CD4-positive, alpha-beta T cell treated with Interleukin-17A for 4 hours (primary cell): ENCODE data around the gene GRIP1.

Source experiments
- DNase-seq: peaks from one replicate; pipeline ENCODE4 v3.0.0-alpha.2; 2020; ENCODE audit warnings: mixed read lengths

GRIP1 gene

DNA sequence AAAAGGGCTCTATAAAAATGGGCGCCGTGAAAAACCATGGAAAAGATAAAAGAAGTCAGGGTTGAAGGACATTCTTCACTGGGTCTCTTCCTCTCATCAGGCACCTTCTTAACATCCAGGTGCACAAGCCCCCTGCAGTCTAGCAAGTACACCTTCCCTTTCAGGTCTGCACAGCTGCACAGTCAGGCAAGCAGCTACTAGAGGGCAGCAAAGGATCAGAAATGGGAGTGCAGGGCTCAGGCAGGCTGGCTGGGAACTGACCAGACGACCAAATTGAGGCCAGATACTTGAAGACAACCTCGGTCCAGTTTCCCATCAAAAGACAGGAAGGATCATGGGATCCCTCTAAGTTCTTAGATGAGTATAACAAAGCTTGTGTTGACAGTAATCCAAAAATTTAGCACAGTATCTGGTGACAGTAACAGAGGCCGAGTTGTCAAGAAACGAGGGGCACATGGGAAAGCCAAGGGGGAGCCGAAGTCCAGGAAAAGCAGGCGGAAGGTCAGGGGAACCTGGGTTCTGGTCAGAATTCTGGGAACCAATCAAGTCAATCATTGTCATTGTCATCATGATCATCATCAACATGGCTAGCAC is 10.1 kb upstream of the GRIP1 start:
- peak; percentile 47 for DNase-seq

GRCh38 chr12:66684222-66684621 is 5.3 kb upstream of the GRIP1 start:
- DNase-seq: no peak

DNA sequence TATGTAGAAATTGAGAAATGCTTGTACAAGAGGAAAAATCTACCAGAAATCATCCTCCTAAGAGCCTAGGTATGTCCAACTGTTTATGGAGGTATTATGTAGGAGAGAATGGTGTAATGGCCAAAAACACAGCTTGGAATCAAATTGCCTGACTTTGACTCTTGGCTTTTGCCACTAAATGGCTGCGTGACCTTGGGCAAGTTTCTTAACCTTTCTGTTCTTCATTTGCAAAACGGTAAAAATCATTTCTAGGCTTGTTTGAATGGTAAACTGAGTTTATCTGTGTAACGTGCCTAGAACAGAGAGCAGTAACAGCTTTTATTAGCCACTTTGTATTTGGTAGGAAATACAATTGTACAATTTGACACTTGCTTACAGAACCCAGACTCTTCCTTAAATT is 4.9 kb upstream of the GRIP1 start:
- no peak for DNase-seq

GRCh38 chr12:66683073-66683472 is 4.2 kb upstream of the GRIP1 start:
- no peak for DNase-seq

DNA sequence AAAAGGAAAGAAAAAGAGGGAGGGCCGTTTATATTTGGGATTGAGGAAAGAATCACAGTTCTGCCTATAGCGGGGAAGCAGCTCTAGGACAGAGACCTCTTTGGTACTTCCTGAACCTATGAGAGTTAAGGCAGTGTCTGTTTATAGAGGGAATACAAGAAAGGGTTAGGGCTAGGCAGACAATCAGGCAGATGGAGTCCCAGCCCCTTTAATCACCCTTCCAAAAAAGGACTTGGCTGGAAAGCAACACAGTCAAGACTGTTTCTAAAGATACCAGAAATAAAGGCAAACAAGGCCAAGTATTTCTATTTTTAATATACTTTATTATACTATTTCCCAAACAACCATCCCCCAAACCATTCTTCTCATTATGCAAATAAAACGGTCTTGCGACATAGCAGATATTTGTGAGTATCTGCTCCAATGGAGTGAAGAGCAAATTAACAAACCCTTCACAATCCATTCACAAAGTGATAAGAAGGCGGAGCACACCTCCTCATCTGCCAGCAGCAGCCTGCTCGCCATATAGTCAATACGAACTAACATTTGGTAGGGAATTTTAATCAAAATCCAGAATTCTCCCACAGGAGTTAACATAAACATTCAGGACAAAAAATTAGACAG is 697 bp upstream of the GRIP1 start:
- DNase-seq: no peak

DNA sequence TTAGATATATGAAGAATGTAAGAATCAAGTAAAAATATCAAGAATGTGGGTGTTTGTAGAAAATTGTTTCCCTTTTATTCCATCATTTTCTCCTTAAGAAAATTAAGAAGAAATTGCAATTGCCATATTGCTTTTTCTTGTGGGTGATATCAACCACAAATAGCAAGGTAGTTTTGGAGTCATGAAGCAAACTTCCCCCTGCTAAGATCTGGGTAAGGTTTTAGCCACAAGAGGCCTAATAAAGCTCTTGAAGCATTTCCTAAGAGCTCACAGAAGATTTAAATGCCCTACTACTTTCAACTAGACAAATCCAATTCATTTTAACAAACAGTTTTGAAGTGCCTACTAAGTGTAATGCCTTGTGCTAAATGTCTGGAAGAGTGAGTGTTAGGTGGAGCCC is 2.6 kb downstream of the GRIP1 start:
- no peak for DNase-seq

DNA sequence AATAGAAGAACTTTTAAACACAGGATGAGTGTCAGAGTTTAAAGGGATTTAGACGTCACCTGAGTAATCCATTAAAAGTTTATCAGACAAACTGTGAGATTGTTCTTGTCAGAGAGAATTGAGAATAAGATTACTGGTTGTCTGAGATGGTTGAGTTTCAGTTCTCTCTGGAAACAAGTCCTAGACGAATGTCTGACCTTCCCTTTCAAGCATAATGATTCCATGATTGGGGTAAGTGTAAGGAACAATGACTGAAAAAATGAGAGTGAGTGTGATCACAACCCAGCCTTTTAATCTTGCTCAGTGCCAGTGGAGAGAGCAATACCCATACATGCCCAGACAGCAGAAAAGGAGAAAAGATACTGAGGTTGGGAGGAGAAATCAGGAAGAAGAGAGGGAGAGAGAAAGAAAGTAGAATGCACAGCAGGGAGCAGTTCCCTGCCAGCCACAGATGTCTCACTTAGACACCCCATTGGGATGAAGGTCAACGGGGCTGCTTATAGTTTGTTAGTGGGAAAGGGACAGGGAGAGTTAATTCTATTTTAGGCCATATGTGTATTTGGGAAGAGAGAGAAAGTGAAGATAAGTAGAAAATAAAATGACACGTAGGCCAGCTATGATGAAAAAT is 4.3 kb downstream of the GRIP1 start:
- DNase-seq: no peak

- no peak for DNase-seq
These were observed 9.3 kb downstream of the GRIP1 start for GRCh38 chr12:66669541-66669940.

- DNase-seq: no peak
These were observed 10.6 kb downstream of the GRIP1 start for GRCh38 chr12:66668311-66668710.

DNA sequence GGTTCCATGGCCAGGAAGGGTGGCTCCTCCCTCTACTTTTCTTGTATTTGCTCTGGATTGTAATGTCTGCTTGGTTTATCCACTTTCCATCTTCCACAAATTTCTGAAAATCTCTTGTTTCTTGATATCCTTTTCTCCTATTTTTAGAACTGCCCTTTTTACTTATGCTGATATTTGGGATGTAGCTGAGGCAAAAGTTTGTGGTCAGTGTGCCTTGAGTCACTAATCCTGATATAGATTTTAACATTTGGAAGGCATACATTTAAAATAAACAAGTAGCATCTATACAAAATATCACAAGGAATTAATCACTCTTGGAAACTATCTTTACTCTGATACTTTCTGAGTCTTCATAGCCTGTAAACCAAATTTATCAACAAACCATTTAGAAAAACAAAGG is 11.0 kb downstream of the GRIP1 start:
- DNase-seq: no peak

GRCh38 chr12:66666481-66666880 is 12.4 kb downstream of the GRIP1 start:
- no peak for DNase-seq

GRCh38 chr12:66665435-66665985 is 13.4 kb downstream of the GRIP1 start:
- DNase-seq: no peak

- no peak for DNase-seq
These were observed 14.8 kb downstream of the GRIP1 start for GRCh38 chr12:66664076-66664475.

DNA sequence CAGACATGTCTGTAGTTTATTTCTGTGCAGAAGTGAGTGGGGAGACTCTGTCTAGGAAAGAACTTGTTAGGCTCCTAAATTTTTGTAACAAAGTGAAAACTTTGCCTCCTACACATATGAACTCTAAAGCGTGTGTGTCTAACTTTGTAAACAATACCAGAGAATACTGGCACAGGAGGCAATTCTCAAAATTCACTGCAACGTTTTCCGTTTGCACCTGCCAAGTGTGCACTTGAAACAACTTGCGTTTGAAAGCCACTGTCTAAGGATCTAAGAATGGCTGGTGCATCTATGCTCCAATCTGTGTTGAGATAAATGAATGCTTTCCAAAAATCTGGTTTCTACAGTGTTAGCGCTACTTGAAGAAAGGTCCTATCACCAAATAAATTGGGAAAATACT is 15.3 kb downstream of the GRIP1 start:
- DNase-seq: no peak

- DNase-seq: no peak
These were observed 16.1 kb downstream of the GRIP1 start for GRCh38 chr12:66662729-66663128.

DNA sequence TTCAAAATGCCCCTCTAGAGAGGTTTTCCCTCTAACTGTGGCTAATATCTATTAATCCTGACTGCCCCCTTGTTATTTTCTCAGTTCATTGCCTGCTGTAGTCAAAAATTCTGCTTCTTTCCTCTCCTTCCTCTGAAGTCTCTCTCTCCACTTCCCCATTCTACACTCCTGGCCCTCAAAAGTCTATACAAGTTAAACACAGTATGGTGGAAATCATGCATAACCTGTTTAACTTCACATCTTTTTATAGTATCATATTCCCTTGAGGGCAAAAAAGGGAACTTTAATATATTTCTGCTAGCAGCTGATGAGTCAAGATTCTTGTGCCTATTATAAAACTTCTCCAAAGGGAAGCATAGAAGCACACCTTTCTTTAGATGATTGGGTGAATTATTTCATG is 16.7 kb downstream of the GRIP1 start:
- no peak for DNase-seq

- no peak for DNase-seq
These were observed 17.5 kb downstream of the GRIP1 start for GRCh38 chr12:66661357-66661756.

DNA sequence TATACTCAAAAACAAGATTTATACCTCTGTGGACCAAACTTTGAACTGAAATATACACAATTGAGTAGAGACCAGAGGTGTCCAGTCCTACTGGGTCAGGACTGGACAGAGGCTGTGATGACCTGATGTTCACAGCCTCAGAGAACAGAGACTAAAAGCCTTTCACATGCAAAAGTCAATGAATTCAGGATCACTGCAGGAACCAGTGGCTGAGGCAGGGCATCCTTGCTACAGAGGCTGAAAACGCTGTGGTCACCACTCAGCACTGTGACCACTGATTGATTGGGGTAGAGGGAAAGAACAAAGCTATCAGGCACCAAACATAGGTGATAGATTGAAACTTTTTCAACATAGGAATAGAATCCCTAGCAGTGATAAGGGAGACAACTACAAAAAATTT is 25.1 kb downstream of the GRIP1 start:
- DNase-seq: no peak

- DNase-seq: no peak
These were observed 30.7 kb downstream of the GRIP1 start for GRCh38 chr12:66648033-66648735.

DNA sequence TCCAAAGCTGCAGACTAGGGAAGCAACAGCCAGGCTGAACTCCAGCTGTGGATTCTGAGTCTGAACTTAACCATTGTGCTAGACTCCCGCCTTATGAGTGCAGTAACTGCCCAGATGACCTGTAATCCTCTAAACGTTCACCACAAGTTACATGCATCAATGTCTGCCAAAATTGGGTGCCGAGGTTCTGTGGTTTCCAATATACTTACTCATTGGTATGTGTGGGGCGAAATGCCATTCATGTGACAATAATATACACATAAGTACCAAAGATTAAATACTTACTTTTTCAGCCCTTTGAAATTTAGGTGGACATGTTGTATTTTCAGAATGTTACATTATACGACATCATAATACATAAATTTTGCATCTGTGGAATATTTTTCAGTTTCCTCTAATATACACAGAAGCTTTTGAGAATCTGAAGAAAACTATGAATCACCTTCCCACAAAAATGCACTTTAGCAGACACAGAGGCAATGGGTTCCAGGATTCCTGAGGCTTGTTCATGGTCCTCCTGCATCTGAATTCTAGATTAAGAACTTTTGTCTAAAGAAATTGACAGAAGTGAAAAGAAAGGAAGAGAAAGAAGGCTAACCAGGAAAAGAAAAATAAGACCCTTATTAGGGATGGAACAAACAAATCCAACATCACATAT is 31.7 kb downstream of the GRIP1 start:
- no peak for DNase-seq

DNA sequence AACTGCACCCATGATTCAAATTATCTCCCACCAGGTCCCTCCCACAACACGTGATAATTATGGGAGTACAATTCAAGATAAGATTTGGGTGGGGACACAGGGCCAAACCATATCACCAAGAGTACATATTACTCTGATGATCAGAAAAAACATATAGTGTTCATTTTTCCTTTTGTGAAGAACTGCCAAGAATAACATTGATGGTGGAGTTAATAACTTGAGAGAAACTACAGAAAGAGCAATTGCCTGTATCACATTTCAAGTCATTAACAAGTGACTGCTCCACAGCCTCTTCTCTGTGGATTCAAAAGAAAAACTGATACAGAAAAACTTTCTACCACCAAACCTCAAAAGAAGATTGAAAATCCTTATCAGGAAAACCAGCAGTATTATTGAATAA is 34.7 kb downstream of the GRIP1 start:
- no peak for DNase-seq

DNA sequence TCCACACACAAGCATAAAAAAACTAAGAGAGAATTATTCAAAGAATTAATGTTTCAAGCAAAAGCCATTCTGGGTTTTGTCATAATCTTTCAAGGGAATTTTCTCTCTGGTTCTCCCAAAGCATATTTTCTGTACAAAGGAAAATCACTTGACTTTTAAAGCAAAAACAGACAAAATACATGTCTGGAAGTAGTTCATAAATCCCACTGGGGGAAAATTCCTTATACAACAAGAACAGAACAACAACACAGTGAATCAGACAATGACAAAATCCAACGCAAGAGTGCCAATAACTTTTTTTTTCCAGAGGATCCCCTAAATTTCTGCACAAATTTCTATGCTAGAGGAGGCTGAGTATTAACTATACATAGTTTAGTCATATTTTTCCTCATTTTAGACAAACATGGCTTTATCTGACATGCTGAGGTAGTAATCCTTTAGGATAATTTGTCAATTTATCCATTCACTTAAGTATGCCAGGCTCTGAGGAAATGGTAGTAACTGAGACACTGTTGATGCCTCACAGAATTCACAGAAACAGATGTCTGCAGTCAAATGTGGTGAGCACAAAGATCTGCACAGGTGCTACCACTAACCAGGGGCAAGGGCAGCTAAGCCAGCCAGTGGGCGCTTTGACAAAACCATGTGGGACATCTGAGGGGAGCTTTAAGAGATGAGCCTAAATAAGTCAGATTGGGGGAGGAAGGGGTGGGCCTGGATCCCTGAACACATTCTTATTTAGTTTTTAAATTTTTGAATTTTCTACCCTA is 38.0 kb downstream of the GRIP1 start:
- no peak for DNase-seq
